Activated CD8-positive, alpha-beta T cell treated with anti-CD3 and anti-CD28 coated beads for 36 hours (primary cell): Measurements from ENCODE around the gene CACNB2. TPM values are rescaled to one million over a fixed set of nuclear protein-coding genes. Genes with fewer than 3 reads are reported as not detected.

ENCODE experiments used
- ATAC-seq: fragments of 200-7000 bp; cut with Tn5 transposase; one replicate; pipeline ENCODE4 v1.10.0; 2021; ENCODE audit warnings: mild to moderate bottlenecking, moderate library complexity
- CTCF ChIA-PET: fragments of 350-600 bp; sonication (Branson Sonifier 250); formaldehyde crosslinking; loops from one replicate; lab custom pipeline; 2021; ENCODE audit warnings: antibody characterized with exemption; lab: Charles Lee
- POLR2A ChIA-PET: fragments of 350-600 bp; sonication (Branson Sonifier 250); formaldehyde crosslinking; loops from one replicate; lab custom pipeline; 2021; ENCODE audit warnings: antibody characterized with exemption; lab: Charles Lee
- DNase-seq: peaks from one replicate; pipeline ENCODE4 v3.0.0-alpha.2; 2020
- H3K27ac Mint-ChIP-seq: one replicate; pipeline ENCODE4 v1.8.0; 2021; ENCODE audit warnings: mild to moderate bottlenecking, mixed read lengths
- H3K27me3 Mint-ChIP-seq: one replicate; pipeline ENCODE4 v1.8.0; 2021; ENCODE audit warnings: mixed read lengths
- H3K36me3 Mint-ChIP-seq: one replicate; pipeline ENCODE4 v1.8.0; 2021; ENCODE audit warnings: low read depth, mixed read lengths
- H3K4me1 Mint-ChIP-seq: one replicate; pipeline ENCODE4 v1.8.0; 2021; ENCODE audit warnings: low read depth, mixed read lengths
- H3K4me3 Mint-ChIP-seq: one replicate; pipeline ENCODE4 v1.8.0; 2021; ENCODE audit warnings: mild to moderate bottlenecking, moderate library complexity, mixed read lengths
- H3K9me3 Mint-ChIP-seq: one replicate; pipeline ENCODE4 v1.8.0; 2021; ENCODE audit warnings: mixed read lengths
- intact Hi-C: fragments of 100-400 bp; cut with micrococcal nuclease; formaldehyde crosslinking; loops from one replicate; pipeline ENCODE4 v1.10.0; 2022
- total RNA-seq, 2 experiments: library from RNA; stranded (reverse); gene quantifications; one replicate each; pipeline ENCODE4 v1.2.3, GENCODE V29; 2021
- TF ChIP-seq, protein P1 (sequence below): fragments of 200-600 bp; IDR thresholded peaks from one replicate; pipeline ENCODE4 v1.8.0; 2022; ENCODE audit warnings: antibody characterized with exemption, mild to moderate bottlenecking

The CACNB2 gene
- total RNA-seq, 2 experiments from 2014 or later: not detected

DNA sequence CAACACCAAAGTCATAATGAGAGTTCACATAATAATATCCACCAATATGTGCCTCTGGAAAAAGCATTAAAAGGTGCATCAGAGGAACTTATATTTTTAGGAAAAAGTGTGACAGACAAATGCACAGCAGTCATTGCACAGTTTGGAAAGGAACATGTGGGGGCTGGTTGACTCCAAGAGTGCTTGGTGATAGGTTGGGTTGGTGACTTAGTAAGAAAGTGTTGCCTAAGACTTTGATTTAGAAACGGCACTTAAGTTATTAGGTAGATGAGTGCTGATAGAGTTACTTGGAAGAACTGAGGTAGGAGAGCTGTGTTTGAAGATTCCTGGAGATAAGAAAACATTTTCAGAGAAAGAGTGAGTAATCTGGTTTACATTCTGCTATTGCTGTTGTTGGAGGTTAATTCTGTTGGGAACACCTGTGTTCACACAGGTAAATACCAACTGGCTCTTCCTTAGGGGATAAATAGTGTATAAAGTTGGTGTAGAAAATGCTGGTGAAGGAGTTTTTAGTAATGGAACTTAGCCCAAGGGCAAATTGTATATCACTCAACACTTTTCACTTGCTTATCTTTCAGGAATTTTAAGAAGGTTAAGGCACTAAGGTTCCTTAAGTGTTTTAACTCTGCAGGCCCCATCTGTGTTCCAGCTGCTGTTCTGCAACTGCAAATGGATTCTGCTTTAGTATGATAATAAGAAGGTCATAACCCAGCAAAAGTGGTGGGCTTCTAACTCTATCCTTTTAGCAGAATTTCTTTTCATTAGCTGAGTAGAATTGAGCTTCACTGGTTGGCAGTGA lies 315.1 kb downstream of the CACNB2 start:
- Mint-ChIP-seq H3K4me3 (no peak overlapping the region), H3K27me3 (no peaks in the 10 kb centered on the region), H3K4me1 (no peaks in the 10 kb centered on the region), H3K36me3 (no peaks in the 10 kb centered on the region), H3K9me3 (no peaks in the 10 kb centered on the region), H3K27ac (no peak overlapping the region)
- POLR2A ChIA-PET: no interaction called here
- intact Hi-C loops: no loop called here
- DNase-seq (no peak), ATAC-seq (no peak)
- CTCF ChIA-PET: no interaction called here
- TF ChIP-seq, protein P1, sequence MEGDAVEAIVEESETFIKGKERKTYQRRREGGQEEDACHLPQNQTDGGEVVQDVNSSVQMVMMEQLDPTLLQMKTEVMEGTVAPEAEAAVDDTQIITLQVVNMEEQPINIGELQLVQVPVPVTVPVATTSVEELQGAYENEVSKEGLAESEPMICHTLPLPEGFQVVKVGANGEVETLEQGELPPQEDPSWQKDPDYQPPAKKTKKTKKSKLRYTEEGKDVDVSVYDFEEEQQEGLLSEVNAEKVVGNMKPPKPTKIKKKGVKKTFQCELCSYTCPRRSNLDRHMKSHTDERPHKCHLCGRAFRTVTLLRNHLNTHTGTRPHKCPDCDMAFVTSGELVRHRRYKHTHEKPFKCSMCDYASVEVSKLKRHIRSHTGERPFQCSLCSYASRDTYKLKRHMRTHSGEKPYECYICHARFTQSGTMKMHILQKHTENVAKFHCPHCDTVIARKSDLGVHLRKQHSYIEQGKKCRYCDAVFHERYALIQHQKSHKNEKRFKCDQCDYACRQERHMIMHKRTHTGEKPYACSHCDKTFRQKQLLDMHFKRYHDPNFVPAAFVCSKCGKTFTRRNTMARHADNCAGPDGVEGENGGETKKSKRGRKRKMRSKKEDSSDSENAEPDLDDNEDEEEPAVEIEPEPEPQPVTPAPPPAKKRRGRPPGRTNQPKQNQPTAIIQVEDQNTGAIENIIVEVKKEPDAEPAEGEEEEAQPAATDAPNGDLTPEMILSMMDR: no peak

DNA sequence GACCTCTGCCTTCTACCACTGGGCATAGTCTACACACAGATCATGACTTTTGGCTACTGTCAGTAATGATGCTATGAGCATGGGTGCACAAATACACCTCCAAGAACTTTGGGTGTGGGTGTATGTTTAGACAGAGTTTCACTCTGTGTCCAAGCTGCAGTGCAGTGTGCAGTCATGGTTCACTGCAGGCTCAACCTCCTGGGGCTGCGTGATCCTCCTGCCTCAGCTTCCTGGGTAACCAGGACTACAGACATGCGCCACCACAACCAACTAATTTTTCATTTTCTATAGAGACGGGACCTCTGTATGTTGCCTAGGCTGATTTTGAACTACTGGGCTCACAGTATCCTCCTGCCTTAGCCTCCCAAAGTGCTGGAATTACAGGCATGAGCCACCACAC lies 316.8 kb downstream of the CACNB2 start:
- POLR2A ChIA-PET: no interaction called here
- DNase-seq: no peak
- H3K4me3 Mint-ChIP-seq: no peak overlapping the region
- no peaks in the 10 kb centered on the region for H3K4me1 Mint-ChIP-seq
- CTCF ChIA-PET: no interaction called here
- H3K9me3 Mint-ChIP-seq: no peaks in the 10 kb centered on the region
- H3K27me3 Mint-ChIP-seq: no peaks in the 10 kb centered on the region
- ATAC-seq: no peak
- TF ChIP-seq, protein P1: no peak
- intact Hi-C loops: no loop called here
- no peak overlapping the region for H3K27ac Mint-ChIP-seq
- H3K36me3 Mint-ChIP-seq: no peaks in the 10 kb centered on the region

DNA sequence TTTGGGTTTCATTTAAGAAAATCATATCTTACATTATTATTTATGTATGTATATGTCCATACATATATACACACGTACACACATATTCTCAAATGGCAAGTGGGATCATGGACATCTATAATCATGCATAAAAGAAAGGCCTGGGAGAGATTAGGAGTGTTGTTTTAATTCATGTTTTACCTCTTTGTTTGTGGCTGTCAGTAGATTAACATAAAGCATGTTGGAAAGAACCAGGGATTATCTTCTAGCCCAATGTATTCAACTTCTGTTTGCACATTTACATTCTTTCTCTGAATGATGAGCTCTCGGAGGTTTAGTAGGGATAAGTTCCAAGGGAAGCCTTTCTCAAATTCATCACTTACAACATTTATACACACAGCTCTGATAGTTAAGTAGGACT lies 319.8 kb downstream of the CACNB2 start:
- ATAC-seq (no peak), DNase-seq (no peak)
- ChIA-PET CTCF (interaction anchor here (1.2 kb wide), 1 partner anchor 10 kb away, joined by 3 read pairs; no protein-coding TSS in a partner anchor), POLR2A (no interaction called here)
- Mint-ChIP-seq H3K36me3 (no peaks in the 10 kb centered on the region), H3K4me3 (no peak overlapping the region), H3K9me3 (no peaks in the 10 kb centered on the region), H3K4me1 (no peaks in the 10 kb centered on the region), H3K27ac (no peak overlapping the region), H3K27me3 (peaks cover 6% of the 10 kb centered on the region)
- TF ChIP-seq, protein P1: no peak
- intact Hi-C loops: no loop called here

DNA sequence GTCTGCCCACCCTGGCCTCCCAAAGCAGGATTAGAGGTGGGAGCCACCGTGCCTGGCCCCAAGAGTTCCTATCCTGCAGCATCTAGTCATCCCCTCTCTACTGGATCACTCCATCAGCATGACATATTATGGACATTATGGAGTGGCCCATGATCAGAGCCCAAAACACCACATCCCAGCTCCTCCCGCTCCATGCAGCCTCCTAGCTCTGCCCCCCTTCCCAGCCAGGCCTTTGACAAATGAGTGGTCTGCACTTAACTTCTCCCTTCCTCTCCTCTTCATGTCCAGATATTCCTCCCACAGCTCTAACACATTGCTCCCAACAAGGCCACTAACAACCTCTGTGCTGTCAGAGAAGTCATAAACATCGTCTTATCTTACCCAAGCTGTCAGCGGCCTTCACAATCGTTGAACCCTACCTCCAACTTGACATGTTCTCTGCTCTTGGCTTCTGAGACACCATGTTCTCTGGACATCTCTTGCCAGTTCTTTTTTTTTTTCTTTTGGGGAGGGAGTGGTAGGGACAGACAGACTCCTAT lies 323.5 kb downstream of the CACNB2 start:
- Mint-ChIP-seq H3K4me1 (no peaks in the 10 kb centered on the region), H3K4me3 (no peak overlapping the region), H3K9me3 (no peaks in the 10 kb centered on the region), H3K36me3 (no peaks in the 10 kb centered on the region), H3K27ac (no peak overlapping the region), H3K27me3 (peaks cover 6% of the 10 kb centered on the region)
- TF ChIP-seq, protein P1: no peak
- CTCF ChIA-PET: no interaction called here
- DNase-seq (no peak), ATAC-seq (no peak)
- POLR2A ChIA-PET: interaction anchor here (0.6 kb wide), 1 partner anchor 1763 kb away, joined by 4 read pairs; no protein-coding TSS in a partner anchor
- intact Hi-C loops: no loop called here

DNA sequence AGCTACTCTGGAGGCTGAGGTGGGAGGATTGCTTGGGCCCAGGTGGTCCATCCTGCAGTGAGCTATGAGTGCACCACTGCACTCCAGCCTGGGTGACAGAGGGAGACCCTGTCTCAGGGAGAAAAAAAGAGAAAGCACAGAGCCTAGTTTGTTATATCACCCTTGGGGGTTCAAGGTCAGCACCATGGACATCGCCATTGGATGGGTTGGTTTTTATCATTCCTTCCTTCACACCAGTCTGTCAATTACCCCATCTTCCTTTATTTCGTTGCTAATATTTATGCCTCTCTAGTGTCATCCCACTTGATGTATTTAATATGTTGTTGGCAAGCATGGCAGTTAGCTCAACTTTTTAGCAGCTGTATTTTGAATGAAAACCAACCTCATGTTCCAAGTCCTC lies 328.9 kb downstream of the CACNB2 start:
- Mint-ChIP-seq H3K36me3 (no peaks in the 10 kb centered on the region), H3K27ac (no peak overlapping the region), H3K4me3 (no peak overlapping the region), H3K4me1 (peaks cover 3% of the 10 kb centered on the region), H3K27me3 (peaks cover 2% of the 10 kb centered on the region), H3K9me3 (no peaks in the 10 kb centered on the region)
- no peak for DNase-seq
- POLR2A ChIA-PET: no interaction called here
- CTCF ChIA-PET: no interaction called here
- intact Hi-C loops: no loop called here
- TF ChIP-seq, protein P1: no peak
- no peak for ATAC-seq
